NCI-H1105 (cell line): Measurements from ENCODE around the gene DYNC2H1.
"Not testable (repeated sequence)": the region's sequence is repeated elsewhere in the genome, so short reads cannot be mapped to it uniquely, and the experiment has no call there.

ENCODE experiments used
- DNase-seq: peaks from one replicate; lab custom pipeline; 2025; lab: John Stamatoyannopoulos, UW

DYNC2H1 gene

DNA sequence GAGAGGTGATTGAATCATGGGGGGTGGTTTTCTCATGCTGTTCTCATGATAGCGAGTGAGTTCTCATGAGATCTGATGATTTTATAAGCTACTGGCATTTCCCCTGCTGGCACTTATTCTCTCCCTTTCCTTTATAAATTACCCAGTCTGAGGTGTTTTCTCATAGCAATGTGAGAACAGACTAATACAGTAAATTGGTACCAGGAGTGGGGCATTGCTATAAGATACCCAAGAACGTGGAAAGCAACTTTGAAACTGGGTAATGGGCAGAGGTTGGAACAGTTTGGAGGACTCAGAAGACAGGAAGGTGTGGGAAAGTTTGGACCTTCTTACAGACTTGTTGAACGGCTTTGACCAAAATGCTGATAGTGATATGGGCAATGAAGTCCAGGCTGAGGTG is 265.0 kb downstream of the DYNC2H1 start:
- DNase-seq = not testable (repeated sequence)

GRCh38 chr11:103378931-103379330 is 269.7 kb downstream of the DYNC2H1 start:
- DNase-seq = no peak

DNA sequence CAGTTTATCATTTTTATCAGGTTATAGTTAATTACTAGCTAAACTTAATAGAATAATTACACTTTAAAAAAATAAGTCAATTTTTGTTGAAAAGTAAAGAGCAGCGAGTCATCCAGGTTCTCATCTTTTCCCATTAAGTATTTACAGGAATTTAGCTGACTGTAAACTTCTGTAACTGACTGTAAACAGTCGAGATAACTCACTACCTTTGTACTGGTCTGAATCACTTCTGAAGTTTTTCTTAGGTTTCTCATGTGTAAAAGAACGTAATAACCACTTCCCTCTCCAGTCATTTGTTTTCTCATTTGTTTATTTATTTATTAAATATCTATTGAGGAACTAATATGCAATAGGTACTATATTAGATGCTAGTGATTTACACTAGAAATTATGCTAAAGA is 270.8 kb downstream of the DYNC2H1 start:
- no peak for DNase-seq

DNA sequence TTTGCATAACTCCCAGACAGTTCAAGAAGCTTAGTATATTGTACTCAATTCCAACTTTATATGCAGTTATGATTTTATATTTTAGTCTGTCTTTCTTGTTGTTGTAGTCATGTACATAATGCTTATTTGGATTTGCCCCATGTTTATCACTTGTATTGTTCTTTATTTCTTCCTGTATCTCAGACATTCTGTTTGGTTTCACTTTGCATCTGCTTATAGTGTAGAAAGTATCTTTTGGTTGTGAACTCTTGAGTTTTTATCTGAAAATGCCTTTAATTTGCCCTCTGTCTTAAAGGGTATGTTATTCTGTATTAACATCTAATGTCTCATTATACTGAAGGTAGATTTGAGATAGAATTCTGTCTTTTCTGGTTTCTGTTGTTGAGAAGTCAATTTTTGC is 275.4 kb downstream of the DYNC2H1 start:
- no peak for DNase-seq

DNA sequence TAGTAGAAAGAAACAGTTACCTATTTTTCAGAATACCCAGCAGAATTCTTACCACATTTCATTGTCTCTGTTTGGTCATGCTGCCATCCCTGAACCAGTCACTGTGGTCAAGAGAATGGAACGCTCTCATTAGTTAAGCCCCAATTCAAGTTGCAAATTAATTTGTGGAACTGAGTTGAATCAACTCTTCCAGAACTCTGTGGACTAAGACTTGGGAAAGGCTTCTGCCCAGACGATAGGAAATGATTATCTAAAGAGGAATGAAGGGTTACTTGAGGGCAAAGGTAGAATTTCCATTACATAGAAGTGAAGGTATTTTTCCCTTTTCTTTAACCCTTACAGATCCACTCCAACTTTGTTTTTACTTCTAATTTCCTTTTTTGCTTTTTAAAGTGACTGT is 286.4 kb downstream of the DYNC2H1 start:
- no peak for DNase-seq

DNA sequence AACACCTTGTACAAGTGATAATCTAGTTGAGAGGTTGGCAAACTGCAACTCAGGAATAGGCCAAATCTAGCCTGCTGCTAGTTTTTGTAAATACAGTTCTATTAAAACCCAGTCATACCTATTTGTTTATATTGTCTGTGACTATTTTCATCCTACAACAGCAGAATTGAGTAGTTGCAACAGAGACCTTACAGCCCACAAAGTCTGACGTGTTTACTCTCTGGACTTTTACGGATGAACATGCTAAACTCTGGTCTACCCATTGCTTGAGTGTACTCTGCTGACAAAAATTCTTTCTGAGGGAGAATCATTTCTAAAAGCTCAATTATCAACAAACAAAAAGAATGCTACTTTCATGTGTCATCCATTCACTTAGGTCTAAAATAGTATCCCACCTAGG is 287.0 kb downstream of the DYNC2H1 start:
- no peak for DNase-seq

DNA sequence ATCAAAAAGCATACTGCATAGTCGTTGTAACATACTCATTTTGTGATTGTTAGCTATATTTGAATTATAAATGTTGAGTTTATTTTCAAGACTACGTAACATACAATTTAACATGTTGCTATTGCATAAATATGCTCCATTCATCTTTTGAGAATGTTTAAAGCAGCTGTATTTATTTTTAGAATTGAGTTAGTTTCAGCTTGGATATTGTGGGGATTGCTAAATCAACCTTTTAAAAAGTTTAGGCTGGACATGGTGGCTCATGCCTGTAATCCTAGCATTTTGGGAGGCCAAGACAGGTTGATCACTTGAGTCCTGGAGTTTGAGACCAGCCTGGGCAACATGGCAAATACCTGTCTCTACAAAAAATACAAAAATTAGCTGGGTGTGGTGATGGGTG is 288.1 kb downstream of the DYNC2H1 start:
- DNase-seq = no peak

- DNase-seq = no peak
These were observed 289.6 kb downstream of the DYNC2H1 start for GRCh38 chr11:103398829-103399228.

GRCh38 chr11:103406357-103406756 is 297.1 kb downstream of the DYNC2H1 start:
- DNase-seq = no peak

GRCh38 chr11:103407641-103408040 is 298.4 kb downstream of the DYNC2H1 start:
- no peak for DNase-seq

DNA sequence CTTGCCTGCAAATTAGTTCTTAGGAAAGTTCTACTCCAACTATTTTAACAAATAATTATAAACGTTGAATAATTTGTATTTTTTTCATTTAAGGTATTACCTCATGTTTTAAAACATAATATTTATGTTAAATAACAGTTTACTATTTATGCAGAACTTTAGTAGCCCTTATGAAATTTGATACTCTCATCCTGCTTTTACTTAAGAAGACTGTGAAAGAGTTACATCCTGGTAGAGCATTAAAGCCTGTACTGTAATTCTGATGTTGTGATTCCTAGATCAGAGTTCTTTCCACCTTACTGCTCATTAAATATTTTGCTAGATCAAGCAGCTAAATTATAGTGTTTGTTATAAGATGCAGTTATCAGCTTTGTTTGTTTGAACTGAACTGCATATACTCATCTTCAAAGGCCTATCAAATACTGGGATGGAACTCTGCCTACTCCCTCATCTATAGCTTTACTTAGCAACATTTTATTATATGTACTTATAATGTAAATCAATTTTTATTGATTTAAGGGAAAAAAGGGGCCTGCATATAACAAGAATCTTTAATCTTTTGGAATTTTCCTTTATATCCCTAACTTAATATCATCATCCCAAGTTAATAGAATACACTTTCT is 304.2 kb downstream of the DYNC2H1 start:
- DNase-seq = no peak

DNA sequence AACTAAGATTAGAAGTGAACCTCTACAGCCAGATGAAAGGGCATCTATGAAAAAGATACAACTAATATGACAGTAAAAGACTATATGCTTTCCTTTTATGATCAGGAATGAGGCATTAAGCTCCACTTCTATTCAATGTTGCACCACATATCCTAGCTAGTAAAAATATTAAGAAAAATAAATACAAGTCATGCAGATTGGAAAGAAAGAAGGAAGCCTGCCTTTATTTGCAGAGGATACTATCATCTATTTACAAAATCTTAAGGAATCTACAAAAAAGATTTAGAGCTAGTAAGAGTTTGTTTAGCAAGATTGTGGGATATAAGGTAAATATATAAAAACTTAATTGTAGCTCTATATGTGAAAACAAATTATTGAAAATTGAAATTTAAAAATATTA is 308.8 kb downstream of the DYNC2H1 start:
- no peak for DNase-seq

GRCh38 chr11:103420593-103420992 is 311.4 kb downstream of the DYNC2H1 start:
- DNase-seq = no peak

- no peak for DNase-seq
These were observed 324.3 kb downstream of the DYNC2H1 start for GRCh38 chr11:103433386-103434072.

DNA sequence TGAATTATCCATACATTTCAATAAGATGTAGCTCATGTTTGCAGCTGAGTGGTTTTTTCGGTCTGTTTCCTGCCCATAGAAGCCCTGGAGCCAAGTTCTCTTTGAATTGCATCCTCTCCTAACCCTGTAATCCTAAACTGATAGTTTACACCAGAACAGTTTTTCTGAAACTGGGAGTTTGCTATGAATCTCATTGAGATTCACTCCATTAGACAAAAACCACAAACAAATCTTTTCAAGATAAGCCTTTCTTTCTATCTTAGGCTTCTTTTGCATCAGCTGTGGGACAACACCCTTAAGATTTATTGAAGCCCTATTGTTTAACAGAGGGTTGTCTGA is 324.8 kb downstream of the DYNC2H1 start:
- DNase-seq = no peak

DNA sequence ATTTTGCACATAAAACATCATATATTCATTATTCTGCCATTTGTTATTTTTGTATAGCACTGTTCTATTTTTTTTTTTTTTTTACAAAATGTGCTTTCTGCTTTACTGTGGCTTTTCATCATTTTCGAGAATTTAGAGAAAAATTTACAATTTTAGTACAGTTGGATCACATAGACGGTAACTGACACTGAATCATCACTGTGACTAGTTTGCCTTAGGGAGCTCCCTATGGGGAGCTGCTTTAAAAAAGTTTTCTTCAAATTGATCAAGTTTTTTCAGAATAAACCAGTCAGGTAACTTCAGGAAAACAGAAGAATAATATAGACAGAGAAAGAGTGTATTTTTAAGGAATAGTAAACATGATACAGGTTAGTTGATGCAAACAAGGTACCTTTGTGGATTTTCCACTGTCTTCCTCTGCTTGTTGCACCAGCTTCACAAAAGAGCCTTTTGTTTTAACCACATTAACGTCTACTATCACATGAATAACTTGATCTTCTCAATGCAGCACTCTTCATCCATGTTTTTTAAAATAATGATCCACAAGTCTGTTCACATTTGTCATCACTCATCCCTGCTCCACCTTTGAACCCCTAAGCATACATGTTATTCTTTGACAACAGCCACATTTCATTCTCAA is 327.0 kb downstream of the DYNC2H1 start:
- DNase-seq = no peak

- no peak for DNase-seq
These were observed 331.8 kb downstream of the DYNC2H1 start for GRCh38 chr11:103441021-103441420.

- no peak for DNase-seq
These were observed 339.7 kb downstream of the DYNC2H1 start for GRCh38 chr11:103448966-103449365.

- DNase-seq = no peak
These were observed 341.0 kb downstream of the DYNC2H1 start for GRCh38 chr11:103450241-103450640.

GRCh38 chr11:103453126-103453525 is 343.9 kb downstream of the DYNC2H1 start:
- DNase-seq = no peak

GRCh38 chr11:103453915-103454709 is 344.9 kb downstream of the DYNC2H1 start:
- DNase-seq = no peak

DNA sequence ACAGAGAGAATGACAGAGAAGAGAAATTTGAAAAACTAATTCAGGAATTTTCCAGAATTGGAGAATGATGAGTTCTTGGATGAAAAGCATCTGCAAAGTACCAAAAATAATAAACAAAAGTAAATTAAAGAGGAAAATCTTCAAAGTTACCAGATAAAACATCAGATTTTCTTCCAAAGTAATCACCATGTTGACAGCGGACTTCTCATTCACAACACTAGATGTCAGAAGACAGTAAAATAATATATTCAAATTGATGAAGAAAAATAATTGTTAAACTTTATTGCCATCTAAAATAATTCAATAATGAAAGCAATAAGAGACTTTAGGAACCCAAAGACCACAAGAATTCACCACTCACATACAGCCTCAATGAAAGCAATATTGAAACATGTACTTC is 355.2 kb downstream of the DYNC2H1 start:
- no peak for DNase-seq
